Colonic mucosa (tissue), 4 donors: ENCODE results near the gene IL22RA2. TPM values are rescaled to one million over a fixed set of nuclear protein-coding genes. Genes with fewer than 3 reads are reported as not detected.

Experiments
- DNase-seq: peaks from one replicate; pipeline ENCODE4 v3.0.0-alpha.2; 2020
- H3K27ac ChIP-seq: fragments of 200-600 bp; one replicate; pipeline ENCODE4 v1.8.0; 2021
- H3K27me3 ChIP-seq: fragments of 200-600 bp; one replicate; pipeline ENCODE4 v1.8.0; 2021
- H3K36me3 ChIP-seq: fragments of 200-600 bp; one replicate; pipeline ENCODE4 v1.8.0; 2021
- H3K4me1 ChIP-seq: fragments of 200-600 bp; one replicate; pipeline ENCODE4 v1.8.0; 2021; ENCODE audit warnings: mild to moderate bottlenecking
- H3K4me3 ChIP-seq: fragments of 200-600 bp; one replicate; pipeline ENCODE4 v1.8.0; 2021
- H3K9ac ChIP-seq, 2 donors: one replicate each; pipeline ENCODE4 v1.7.0; 2013; ENCODE audit warnings: control low read depth in 2 of 2, low read depth in 2 of 2, low read length in 2 of 2
- H3K9me3 ChIP-seq: fragments of 200-600 bp; one replicate; pipeline ENCODE4 v1.8.0; 2021
- CTCF ChIP-seq: fragments of 200-600 bp; IDR thresholded peaks from one replicate; pipeline ENCODE4 v1.8.0; 2022; ENCODE audit warnings: antibody characterized with exemption, mild to moderate bottlenecking
- intact Hi-C: fragments of 100-400 bp; cut with DNase I; formaldehyde crosslinking; loops from one replicate; pipeline ENCODE4 v1.14.1; 2022
- total RNA-seq, 2 donors: library from RNA; stranded (reverse); fragmentation: NEBNext Ultra II Directional in 1 of 2; extraction: Animal tissue kit (Norgen Biotek cat#: 25700) in 1 of 2; gene quantifications; one replicate each; pipeline ENCODE4 v1.2.1, GENCODE V29; 2021
- donor health status: healthy.
- donor health status: DM: no; HTN: no; CAD: no.
- donor health status: DM: no; HTN: no; CAD: no.

Gene IL22RA2
- total RNA-seq, 2 donors from 2014 or later: 0.21 TPM; not detected in 1

DNA sequence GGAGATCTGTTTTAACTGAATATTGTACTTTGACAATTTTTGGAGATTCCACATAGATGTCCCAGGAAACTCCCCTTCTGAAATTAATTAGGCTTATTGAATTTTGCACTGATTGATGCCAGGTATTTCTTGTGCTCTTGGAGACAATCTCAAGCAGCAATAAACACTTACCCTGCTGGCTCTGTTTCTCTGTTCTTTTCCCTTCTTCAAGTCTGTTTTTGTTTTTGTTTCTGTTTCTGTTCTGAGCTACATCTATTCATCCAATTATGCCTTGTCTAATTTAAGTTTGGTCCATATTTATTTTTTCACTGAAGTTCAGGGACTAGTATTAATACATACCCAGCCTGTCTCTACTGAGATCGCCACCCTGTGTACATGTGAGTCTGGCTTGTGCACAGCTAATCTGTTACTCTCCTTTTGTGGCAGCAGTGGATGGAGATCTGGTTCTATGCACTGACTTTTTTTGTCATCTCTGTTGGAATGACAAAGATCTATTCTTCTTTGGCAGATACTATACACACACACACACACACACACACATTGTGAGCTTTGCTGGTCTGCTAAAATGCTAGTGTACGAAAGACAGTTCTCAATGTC, 51.9 kb downstream of the IL22RA2 start:
- no peaks in the 10 kb centered on the region for H3K36me3 ChIP-seq
- DNase-seq: no peak
- no peak overlapping the region for H3K27ac ChIP-seq
- H3K27me3 ChIP-seq: no peaks in the 10 kb centered on the region
- H3K9ac ChIP-seq: no peak overlapping the region
- intact Hi-C loops: no loop called here
- TF ChIP-seq CTCF: no peak
- no peaks in the 10 kb centered on the region for H3K4me1 ChIP-seq
- H3K9me3 ChIP-seq: no peaks in the 10 kb centered on the region
- no peak overlapping the region for H3K4me3 ChIP-seq

GRCh38 chr6:137120748-137121147, 52.7 kb downstream of the IL22RA2 start:
- Histone ChIP-seq H3K27me3 (no peaks in the 10 kb centered on the region), H3K9me3 (no peaks in the 10 kb centered on the region), H3K27ac (no peak overlapping the region), H3K4me3 (no peak overlapping the region), H3K36me3 (no peaks in the 10 kb centered on the region), H3K9ac (no peak overlapping the region), H3K4me1 (no peaks in the 10 kb centered on the region)
- intact Hi-C loops: no loop called here
- no peak for DNase-seq
- TF ChIP-seq CTCF: no peak

GRCh38 chr6:137119196-137120104, 54.0 kb downstream of the IL22RA2 start:
- intact Hi-C loops: no loop called here
- DNase-seq: no peak
- no peak overlapping the region for H3K27ac ChIP-seq

DNA sequence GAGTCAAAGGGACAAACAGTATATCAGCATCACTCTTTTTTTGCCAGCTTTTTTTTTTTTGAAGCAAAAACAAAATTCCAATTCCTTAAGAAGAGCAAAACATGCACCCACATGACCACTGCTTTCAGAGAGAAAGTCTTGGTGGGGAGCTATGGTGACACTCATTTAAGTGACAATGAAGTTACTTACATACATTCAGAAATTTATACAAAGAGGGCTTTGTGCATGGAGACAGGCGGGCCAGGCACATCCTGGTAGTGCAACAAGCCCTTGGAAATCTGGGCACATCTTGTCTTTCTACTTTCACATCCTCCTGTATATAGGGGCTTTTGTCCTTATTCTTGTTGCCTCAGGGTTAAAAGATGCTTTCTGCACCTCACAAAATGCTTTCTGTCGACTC, 55.9 kb downstream of the IL22RA2 start:
- Histone ChIP-seq H3K4me3 (no peak overlapping the region), H3K27me3 (no peaks in the 10 kb centered on the region), H3K9ac (no peak overlapping the region), H3K27ac (no peak overlapping the region), H3K4me1 (no peaks in the 10 kb centered on the region), H3K36me3 (no peaks in the 10 kb centered on the region), H3K9me3 (no peaks in the 10 kb centered on the region)
- TF ChIP-seq CTCF: no peak
- DNase-seq: no peak
- intact Hi-C loops: no loop called here

More at GRCh38 chr6:137119196-137120104, 54.0 kb downstream of the IL22RA2 start:
- no peaks in the 10 kb centered on the region for H3K9me3 ChIP-seq
- H3K4me1 ChIP-seq: no peaks in the 10 kb centered on the region
- no peaks in the 10 kb centered on the region for H3K36me3 ChIP-seq
- TF ChIP-seq CTCF: no peak
- H3K4me3 ChIP-seq: no peak overlapping the region
- no peaks in the 10 kb centered on the region for H3K27me3 ChIP-seq
- no peak overlapping the region for H3K9ac ChIP-seq

DNA sequence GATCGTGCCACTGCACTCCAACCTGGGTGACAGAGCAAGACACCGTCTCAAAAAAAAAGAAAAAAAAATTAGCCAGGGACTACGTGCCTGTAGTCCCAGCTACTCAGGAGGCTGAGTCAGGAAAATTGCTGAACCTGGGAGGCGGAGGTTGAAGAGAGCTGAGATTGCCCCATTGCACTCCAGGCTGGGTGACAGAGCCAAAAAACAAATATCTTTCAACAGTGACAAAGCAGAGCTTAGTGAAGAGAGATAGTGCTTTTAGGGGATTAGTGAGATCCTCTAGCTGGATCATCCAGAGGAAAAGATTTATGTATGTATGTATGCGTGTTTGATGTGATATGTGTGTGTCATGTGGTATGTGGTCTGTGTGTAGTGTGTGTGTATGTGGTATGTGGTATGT, 56.6 kb downstream of the IL22RA2 start:
- Histone ChIP-seq H3K4me3 (no peak overlapping the region), H3K36me3 (no peaks in the 10 kb centered on the region), H3K9me3 (no peaks in the 10 kb centered on the region), H3K9ac (no peak overlapping the region), H3K27me3 (no peaks in the 10 kb centered on the region), H3K27ac (no peak overlapping the region), H3K4me1 (no peaks in the 10 kb centered on the region)
- no peak for DNase-seq
- intact Hi-C loops: no loop called here
- TF ChIP-seq CTCF: no peak
